MM.1S (cell line): ENCODE measurements around the gene KCNJ6.

ENCODE experiments used
- DNase-seq: peaks from one replicate; pipeline ENCODE4 v3.0.0-alpha.2; 2015
- H2AFZ ChIP-seq: fragments of 300-600 bp; sonication (generic); 2 replicates; pipeline ENCODE4 v1.6.0; 2016; ENCODE audit warnings: antibody characterized with exemption, low read length
- H3F3A ChIP-seq: fragments of 300-600 bp; sonication (generic); 2 replicates; pipeline ENCODE4 v1.6.1; 2016; ENCODE audit warnings: mild to moderate bottlenecking, antibody characterized with exemption, low read length, moderate library complexity, mixed read lengths; ENCODE audit not compliant: insufficient read depth
- H3K27ac ChIP-seq: fragments of 300-600 bp; sonication (generic); 2 replicates; pipeline ENCODE4 v1.5.1; 2016; ENCODE audit warnings: mild to moderate bottlenecking, low read length
- H3K27me3 ChIP-seq: fragments of 300-600 bp; sonication (generic); replicated peaks from 2 replicates; pipeline ENCODE4 v1.6.0; 2016; ENCODE audit warnings: low read length; ENCODE audit not compliant: insufficient read depth
- H3K36me3 ChIP-seq: fragments of 300-600 bp; sonication (generic); replicated peaks from 2 replicates; pipeline ENCODE4 v1.6.1; 2016; ENCODE audit warnings: mild to moderate bottlenecking, low read length, mixed read lengths; ENCODE audit not compliant: insufficient read depth
- H3K4me1 ChIP-seq: fragments of 300-600 bp; sonication (generic); 2 replicates; pipeline ENCODE4 v1.6.1; 2016; ENCODE audit warnings: low read length, mixed read lengths
- H3K4me2 ChIP-seq: fragments of 300-600 bp; sonication (generic); 2 replicates; pipeline ENCODE4 v1.6.0; 2016; ENCODE audit warnings: low read depth, low read length
- H3K4me3 ChIP-seq: fragments of 300-600 bp; sonication (generic); 2 replicates; pipeline ENCODE4 v1.5.1; 2016; ENCODE audit warnings: low read length, mixed read lengths
- H3K79me2 ChIP-seq: fragments of 300-600 bp; sonication (generic); 2 replicates; pipeline ENCODE4 v1.6.1; 2016; ENCODE audit warnings: mixed run types, low read length, mixed read lengths
- H3K9ac ChIP-seq: fragments of 300-600 bp; sonication (generic); 2 replicates; pipeline ENCODE4 v1.6.1; 2016; ENCODE audit warnings: low read length, mixed read lengths
- H3K9me2 ChIP-seq: fragments of 300-600 bp; sonication (generic); replicated peaks from 2 replicates; pipeline ENCODE4 v1.6.1; 2016; ENCODE audit warnings: mild to moderate bottlenecking, low read length, mixed read lengths; ENCODE audit not compliant: insufficient read depth
- H3K9me3 ChIP-seq: fragments of 300-600 bp; sonication (generic); replicated peaks from 2 replicates; pipeline ENCODE4 v1.6.1; 2016; ENCODE audit warnings: mild to moderate bottlenecking, low read length, mixed read lengths; ENCODE audit not compliant: insufficient read depth
- H4K20me1 ChIP-seq: fragments of 300-600 bp; sonication (generic); 2 replicates; pipeline ENCODE4 v1.6.1; 2016; ENCODE audit warnings: mild to moderate bottlenecking, low read length, moderate library complexity, mixed read lengths; ENCODE audit not compliant: insufficient read depth
- EZH2 ChIP-seq: fragments of 300-600 bp; sonication (generic); optimal IDR thresholded peaks from 2 replicates; pipeline ENCODE3; 2017; ENCODE audit warnings: low read depth, mild to moderate bottlenecking, antibody characterized with exemption, low read length, mixed read lengths
- EZH2phosphoT487 ChIP-seq: fragments of 300-600 bp; sonication (generic); IDR thresholded peaks from 2 replicates; pipeline ENCODE4 v1.6.1; 2018; ENCODE audit warnings: antibody characterized with exemption, low read length
- TF ChIP-seq, protein P1 (sequence below): fragments of 300-600 bp; sonication (generic); IDR thresholded peaks from 2 replicates; pipeline ENCODE4 v1.5.1; 2016; ENCODE audit warnings: antibody characterized with exemption, low read length, mixed read lengths

Gene KCNJ6

DNA sequence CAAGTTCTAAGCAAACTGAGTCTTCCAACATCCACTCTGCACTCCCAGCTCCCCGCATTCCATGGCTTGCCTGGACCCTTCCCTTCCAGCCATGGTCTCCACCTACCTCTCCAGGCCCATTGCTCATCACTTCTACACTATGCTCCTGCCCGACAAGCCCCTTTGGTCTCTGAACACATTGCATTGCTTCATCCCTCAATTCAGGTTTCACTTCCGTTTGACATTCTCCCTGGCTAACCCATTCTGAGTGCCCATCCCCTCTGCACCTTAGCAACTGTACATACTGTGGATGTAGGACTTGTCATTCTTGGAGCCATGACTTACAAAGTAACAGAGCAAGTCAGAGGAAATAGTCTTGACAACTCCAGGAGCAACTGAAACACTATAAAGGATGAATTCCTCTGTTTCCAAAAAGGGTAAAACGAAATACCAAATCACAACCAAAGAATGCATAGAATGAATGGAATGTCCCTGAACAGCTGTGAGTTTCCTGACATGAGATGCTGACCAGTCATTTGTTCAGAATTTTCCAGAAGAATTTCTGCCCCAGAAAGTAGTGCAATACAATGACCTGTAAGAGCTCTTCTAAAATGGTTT lies 66.7 kb downstream of the KCNJ6 start:
- TF ChIP-seq, protein P1, sequence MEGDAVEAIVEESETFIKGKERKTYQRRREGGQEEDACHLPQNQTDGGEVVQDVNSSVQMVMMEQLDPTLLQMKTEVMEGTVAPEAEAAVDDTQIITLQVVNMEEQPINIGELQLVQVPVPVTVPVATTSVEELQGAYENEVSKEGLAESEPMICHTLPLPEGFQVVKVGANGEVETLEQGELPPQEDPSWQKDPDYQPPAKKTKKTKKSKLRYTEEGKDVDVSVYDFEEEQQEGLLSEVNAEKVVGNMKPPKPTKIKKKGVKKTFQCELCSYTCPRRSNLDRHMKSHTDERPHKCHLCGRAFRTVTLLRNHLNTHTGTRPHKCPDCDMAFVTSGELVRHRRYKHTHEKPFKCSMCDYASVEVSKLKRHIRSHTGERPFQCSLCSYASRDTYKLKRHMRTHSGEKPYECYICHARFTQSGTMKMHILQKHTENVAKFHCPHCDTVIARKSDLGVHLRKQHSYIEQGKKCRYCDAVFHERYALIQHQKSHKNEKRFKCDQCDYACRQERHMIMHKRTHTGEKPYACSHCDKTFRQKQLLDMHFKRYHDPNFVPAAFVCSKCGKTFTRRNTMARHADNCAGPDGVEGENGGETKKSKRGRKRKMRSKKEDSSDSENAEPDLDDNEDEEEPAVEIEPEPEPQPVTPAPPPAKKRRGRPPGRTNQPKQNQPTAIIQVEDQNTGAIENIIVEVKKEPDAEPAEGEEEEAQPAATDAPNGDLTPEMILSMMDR, result no peak
- TF ChIP-seq EZH2, result no peak
- no peak for TF ChIP-seq EZH2phosphoT487
- no peaks in the 10 kb centered on the region for H3K27me3 ChIP-seq
- no peaks in the 10 kb centered on the region for H3K9me2 ChIP-seq
- no peak overlapping the region for H3K9ac ChIP-seq
- H3K4me1 ChIP-seq, result no peaks in the 10 kb centered on the region
- H3F3A ChIP-seq, result 0 out of 2 replicates have a peak, but pooled peaks cover 2% of the 10 kb centered on the region
- no peaks in the 10 kb centered on the region for H3K79me2 ChIP-seq
- no peaks in the 10 kb centered on the region for H3K9me3 ChIP-seq
- H3K4me3 ChIP-seq, result no peak overlapping the region
- H3K27ac ChIP-seq, result no peak overlapping the region
- H3K4me2 ChIP-seq, result no peak overlapping the region
- DNase-seq, result no peak
- no peak overlapping the region for H2AFZ ChIP-seq
- H4K20me1 ChIP-seq, result no peaks in the 10 kb centered on the region
- H3K36me3 ChIP-seq, result no peaks in the 10 kb centered on the region

DNA sequence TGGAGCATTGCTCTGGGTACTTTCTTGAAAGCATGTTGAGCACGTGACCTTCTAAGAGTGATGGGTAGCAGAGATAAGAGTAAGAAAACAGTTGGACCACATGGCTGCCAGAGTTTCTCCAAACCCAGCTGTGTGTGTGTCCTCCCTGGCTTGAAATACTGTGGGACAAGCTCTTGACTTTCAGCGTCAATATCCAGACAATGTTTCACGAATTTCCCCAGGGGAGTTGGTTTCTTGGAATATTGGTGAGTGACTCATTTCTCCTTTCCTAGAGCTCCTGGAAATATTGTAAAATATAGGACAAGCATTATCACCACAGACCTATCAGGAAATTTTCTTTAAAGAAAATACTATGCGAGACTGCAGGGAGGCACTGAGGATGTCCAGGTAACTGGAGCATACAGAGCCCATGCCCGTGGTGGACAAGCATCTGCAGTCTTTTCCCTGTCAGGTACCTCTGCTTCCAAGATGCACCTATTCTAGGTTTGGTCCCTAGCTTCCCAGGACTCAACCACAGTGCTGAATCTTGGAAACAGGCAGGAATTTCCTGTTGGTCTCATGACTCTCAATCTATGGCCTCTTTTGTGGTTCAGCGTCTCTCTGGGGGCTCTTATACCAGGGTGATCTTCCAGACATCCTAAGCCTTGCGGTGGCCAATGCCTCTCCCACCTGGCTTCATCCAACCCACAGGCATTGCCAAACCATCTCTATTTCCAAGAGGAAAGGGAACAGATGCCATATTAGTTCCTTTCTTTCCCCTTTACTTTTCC lies 67.4 kb downstream of the KCNJ6 start:
- Histone ChIP-seq H3K79me2 (no peaks in the 10 kb centered on the region), H4K20me1 (no peaks in the 10 kb centered on the region), H2AFZ (no peak overlapping the region), H3K4me3 (no peak overlapping the region), H3K9me2 (no peaks in the 10 kb centered on the region), H3K27me3 (no peaks in the 10 kb centered on the region), H3K36me3 (no peaks in the 10 kb centered on the region), H3K4me2 (no peak overlapping the region), H3K27ac (no peak overlapping the region), H3K9ac (no peak overlapping the region), H3K9me3 (no peaks in the 10 kb centered on the region), H3F3A (0 out of 2 replicates have a peak, but pooled peaks cover under 1% of the 10 kb centered on the region), H3K4me1 (no peaks in the 10 kb centered on the region)
- no peak for TF ChIP-seq EZH2phosphoT487
- TF ChIP-seq, protein P1, result no peak
- no peak for TF ChIP-seq EZH2
- no peak for DNase-seq

DNA sequence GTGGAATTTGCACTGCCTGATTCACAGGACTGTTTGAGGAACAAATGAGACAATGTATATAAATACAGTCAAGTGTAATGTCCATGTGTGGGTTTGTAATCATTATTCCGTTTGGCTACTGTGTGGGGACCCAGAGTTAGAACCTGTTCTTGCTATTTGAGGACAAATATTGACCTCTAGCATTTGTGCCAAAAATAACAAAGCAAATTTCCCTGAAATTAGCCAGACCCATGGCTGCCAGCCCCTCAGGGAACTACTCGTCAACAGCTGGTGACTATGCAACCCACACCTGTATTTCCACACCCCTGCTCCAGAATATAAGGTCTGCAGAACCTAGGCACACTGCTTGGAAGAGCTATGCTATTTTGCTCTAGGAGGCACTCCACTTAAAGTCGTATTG lies 70.7 kb downstream of the KCNJ6 start:
- Histone ChIP-seq H3K79me2 (no peaks in the 10 kb centered on the region), H3K4me2 (no peak overlapping the region), H3K4me3 (no peak overlapping the region), H3K9me2 (no peaks in the 10 kb centered on the region), H3K4me1 (no peaks in the 10 kb centered on the region), H3K9me3 (no peaks in the 10 kb centered on the region), H3K9ac (no peak overlapping the region), H3K36me3 (no peaks in the 10 kb centered on the region), H2AFZ (no peak overlapping the region), H3K27ac (no peak overlapping the region), H3K27me3 (no peaks in the 10 kb centered on the region), H4K20me1 (no peaks in the 10 kb centered on the region), H3F3A (no peaks in the 10 kb centered on the region)
- TF ChIP-seq, protein P1, result no peak
- TF ChIP-seq EZH2phosphoT487 (no peak), EZH2 (no peak)
- DNase-seq, result no peak
